ENCODE data around the gene AKAP17A. TPM values are rescaled to one million over a fixed set of nuclear protein-coding genes. Genes with fewer than 3 reads are reported as not detected.

The AKAP17A gene
- total and polyA plus RNA-seq, 2 of the 13 experiments (the other 11 are each of a cell fraction or from before 2014, with no cell fraction given), result 20.5 to 26.5 TPM

GRCh38 chrX:1564750-1565683 is 26.4 kb upstream of the AKAP17A start:
- no peaks in the 10 kb centered on the region for H3K79me2 ChIP-seq (ENCODE audit: insufficient read depth, low read length)
- in situ Hi-C loops (cut with HindIII; ENCODE audit: extremely low pct_ligation_motif_present, low pct_unique_long_range_greater_than_20kb), result no loop called here
- FAIRE-seq (no peak), ATAC-seq (no peak), DNase-seq (ENCODE audit: low spot score) (no peak)
- H3K36me3 ChIP-seq (replicated peaks in 1 of 2; ENCODE audit: control insufficient read depth in 1 of 2, insufficient read depth in 2 of 2, low read length in 2 of 2), result no peaks in the 10 kb centered on the region
- H3K27ac ChIP-seq (ENCODE audit: extremely low read length, insufficient read depth, low read length), result no peak overlapping the region
- ChIA-PET CTCF (ENCODE audit: low intra/inter-chr PET ratio, low total read pairs) (no interaction called here), POLR2A (no interaction called here)
- H3K27me3 ChIP-seq (ENCODE audit: control insufficient read depth in 1 of 2, insufficient read depth in 2 of 2, low read length in 2 of 2), result no peaks in the 10 kb centered on the region; a peak in 1 of 5 replicates
- H3K4me1 ChIP-seq (ENCODE audit: insufficient read depth, low read length), result no peaks in the 10 kb centered on the region
- no peaks in the 10 kb centered on the region for H3K9me3 ChIP-seq (ENCODE audit: low read length)
- H3K9ac ChIP-seq (ENCODE audit: insufficient read depth, low read depth, low read length), result no peak overlapping the region
- BruUV-seq (replicated peaks), result no TSS peak
- H3K4me2 ChIP-seq (ENCODE audit: low read depth, low read length), result no peak overlapping the region
- no peak overlapping the region for H3K4me3 ChIP-seq (replicated peaks in 1 of 3; ENCODE audit: insufficient read depth in 1 of 3, low read depth in 2 of 3, low read length in 3 of 3)
- H2AFZ ChIP-seq (ENCODE audit: low read length), result no peak overlapping the region
- 8% methylated on average over 6 of the region's 10 CpGs for WGBS (ENCODE audit: low lambda C conversion rate)
- no peaks in the 10 kb centered on the region for H4K20me1 ChIP-seq (ENCODE audit: insufficient read depth, low read length)
- TF ChIP-seq ZNF263 (CRISPR knock-in tag; IDR thresholded peaks at IDR 0.05) (no peak), MZF1 (CRISPR knock-in tag; IDR thresholded peaks at IDR 0.05; ENCODE audit: borderline replicate concordance) (no peak), PAXIP1 (CRISPR knock-in tag; conservative IDR thresholded peaks at IDR 0.05) (no peak), ZNF790 (CRISPR knock-in tag; IDR thresholded peaks at IDR 0.05; ENCODE audit: borderline replicate concordance) (no peak), ZKSCAN5 (CRISPR knock-in tag; IDR thresholded peaks at IDR 0.05) (no peak), ZNF564 (CRISPR knock-in tag; IDR thresholded peaks at IDR 0.05) (no peak), ZNF614 (CRISPR knock-in tag; IDR thresholded peaks at IDR 0.05; ENCODE audit: borderline replicate concordance) (no peak), PHF20 (CRISPR knock-in tag; IDR thresholded peaks at IDR 0.05) (no peak), ZMYM4 (CRISPR knock-in tag; IDR thresholded peaks at IDR 0.05) (no peak), SMARCE1 (IDR thresholded peaks at IDR 0.05; ENCODE audit: borderline replicate concordance) (no peak), HOXA9 (CRISPR knock-in tag; IDR thresholded peaks at IDR 0.05; ENCODE audit: borderline replicate concordance) (no peak), ZBTB7A (CRISPR knock-in tag; IDR thresholded peaks at IDR 0.05) (no peak), KLF16 (CRISPR knock-in tag; IDR thresholded peaks at IDR 0.05) (no peak), NFKB2 (CRISPR knock-in tag; IDR thresholded peaks at IDR 0.05; ENCODE audit: borderline replicate concordance) (no peak), ZNF124 (CRISPR knock-in tag; IDR thresholded peaks at IDR 0.05) (no peak), DMAP1 (CRISPR knock-in tag; IDR thresholded peaks at IDR 0.05) (no peak), ZBTB25 (CRISPR knock-in tag; IDR thresholded peaks at IDR 0.05) (no peak), ZNF530 (CRISPR knock-in tag; IDR thresholded peaks at IDR 0.05; ENCODE audit: low read depth) (no peak), SMYD3 (CRISPR knock-in tag; IDR thresholded peaks at IDR 0.05) (no peak)
- TF ChIP-seq, protein P1, sequence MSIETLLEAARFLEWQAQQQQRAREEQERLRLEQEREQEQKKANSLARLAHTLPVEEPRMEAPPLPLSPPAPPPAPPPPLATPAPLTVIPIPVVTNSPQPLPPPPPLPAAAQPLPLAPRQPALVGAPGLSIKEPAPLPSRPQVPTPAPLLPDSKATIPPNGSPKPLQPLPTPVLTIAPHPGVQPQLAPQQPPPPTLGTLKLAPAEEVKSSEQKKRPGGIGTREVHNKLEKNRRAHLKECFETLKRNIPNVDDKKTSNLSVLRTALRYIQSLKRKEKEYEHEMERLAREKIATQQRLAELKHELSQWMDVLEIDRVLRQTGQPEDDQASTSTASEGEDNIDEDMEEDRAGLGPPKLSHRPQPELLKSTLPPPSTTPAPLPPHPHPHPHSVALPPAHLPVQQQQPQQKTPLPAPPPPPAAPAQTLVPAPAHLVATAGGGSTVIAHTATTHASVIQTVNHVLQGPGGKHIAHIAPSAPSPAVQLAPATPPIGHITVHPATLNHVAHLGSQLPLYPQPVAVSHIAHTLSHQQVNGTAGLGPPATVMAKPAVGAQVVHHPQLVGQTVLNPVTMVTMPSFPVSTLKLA (IDR thresholded peaks at IDR 0.05), result no peak
- intact Hi-C loops (cut with micrococcal nuclease; ENCODE audit: unreplicated experiment), result no loop called here

Measured in HepG2 (cell line).